ENCODE measurements around the gene ACSM2A. TPM values are rescaled to one million over a fixed set of nuclear protein-coding genes. Genes with fewer than 3 reads are reported as not detected.
"Not testable (repeated sequence)": the region's sequence is repeated elsewhere in the genome, so short reads cannot be mapped to it uniquely, and the experiment has no call there.

ACSM2A gene
- total RNA-seq, 2 experiments from 2014 or later, result not detected

DNA sequence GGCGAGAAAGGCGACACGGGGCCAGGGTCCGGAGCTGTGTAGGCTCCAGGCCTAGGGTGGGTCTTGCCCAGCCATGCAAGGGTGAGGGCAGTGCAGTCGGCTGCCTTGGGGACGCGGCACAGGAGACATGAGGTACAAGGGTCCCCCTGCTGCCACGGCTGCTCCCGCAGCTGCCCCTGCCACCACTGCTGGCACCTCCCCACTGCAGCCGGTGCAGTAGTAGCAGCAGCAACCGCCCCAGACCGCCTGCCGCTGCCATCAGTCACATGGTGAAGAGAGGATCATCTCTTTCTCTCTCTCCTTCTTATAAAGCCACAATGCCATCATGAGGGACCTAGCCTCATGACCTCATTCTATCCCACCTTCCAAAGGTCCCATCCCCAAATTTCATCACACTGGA lies 80.5 kb downstream of the ACSM2A start:
- CTCF ChIA-PET; intact Hi-C loops (cut with micrococcal nuclease); H3K36me3 Mint-ChIP-seq (ENCODE audit: low read depth); H3K27ac Mint-ChIP-seq; H3K4me3 Mint-ChIP-seq; H3K4me1 Mint-ChIP-seq (ENCODE audit: low read depth); H3K27me3 Mint-ChIP-seq (ENCODE audit: low read depth); DNase-seq; H3K9me3 Mint-ChIP-seq: not testable (repeated sequence)

DNA sequence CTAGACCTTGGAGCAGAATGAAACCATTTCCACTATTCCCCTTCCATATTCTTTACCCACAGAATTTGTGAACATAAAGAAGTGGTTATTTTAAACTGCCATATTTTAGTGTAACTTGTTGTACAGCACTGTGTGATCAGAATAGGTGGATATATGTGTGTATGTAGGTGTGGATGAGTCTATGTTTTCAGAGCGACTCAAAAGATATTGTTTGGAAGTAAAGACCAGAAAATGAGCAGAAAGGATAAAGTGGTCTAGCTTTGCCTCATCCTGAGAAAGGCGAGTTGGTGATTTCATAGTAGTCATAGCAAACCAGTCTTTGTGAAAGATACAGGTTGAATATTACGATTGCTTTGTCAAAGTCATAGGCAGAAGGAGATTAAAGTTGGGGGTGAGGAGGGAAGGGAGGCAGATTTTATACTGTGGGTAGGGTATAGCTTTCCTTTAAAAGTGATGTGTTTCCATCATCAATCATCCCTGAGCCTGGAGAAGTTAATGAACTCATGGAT lies 81.0 kb downstream of the ACSM2A start:
- H3K4me3 Mint-ChIP-seq; intact Hi-C loops (cut with micrococcal nuclease); H3K9me3 Mint-ChIP-seq; DNase-seq; H3K36me3 Mint-ChIP-seq (ENCODE audit: low read depth); H3K4me1 Mint-ChIP-seq (ENCODE audit: low read depth); CTCF ChIA-PET; H3K27me3 Mint-ChIP-seq (ENCODE audit: low read depth); H3K27ac Mint-ChIP-seq: not testable (repeated sequence)

- H3K9me3 Mint-ChIP-seq; DNase-seq; H3K27ac Mint-ChIP-seq; intact Hi-C loops (cut with micrococcal nuclease); H3K27me3 Mint-ChIP-seq (ENCODE audit: low read depth); H3K36me3 Mint-ChIP-seq (ENCODE audit: low read depth); CTCF ChIA-PET; H3K4me3 Mint-ChIP-seq; H3K4me1 Mint-ChIP-seq (ENCODE audit: low read depth): not testable (repeated sequence)
Measured at GRCh38 chr16:20536669-20537068, 85.3 kb downstream of the ACSM2A start.

Other genes starting within 250 kb of the ACSM2A start
- gene GP2, start 124.0 kb upstream of the ACSM2A start, total RNA-seq, result not detected
- gene UMOD, start 98.8 kb upstream of the ACSM2A start, total RNA-seq, result not detected
- not detected for gene PDILT, start 46.8 kb upstream of the ACSM2A start, total RNA-seq
- gene ACSM5, start 42.0 kb upstream of the ACSM2A start, total RNA-seq, result not detected
- not detected for gene ACSM2B, start 124.8 kb downstream of the ACSM2A start, total RNA-seq
- not detected for gene ACSM1, start 246.2 kb downstream of the ACSM2A start, total RNA-seq